ENCODE measurements around the gene FXYD6.

The FXYD6 gene

DNA sequence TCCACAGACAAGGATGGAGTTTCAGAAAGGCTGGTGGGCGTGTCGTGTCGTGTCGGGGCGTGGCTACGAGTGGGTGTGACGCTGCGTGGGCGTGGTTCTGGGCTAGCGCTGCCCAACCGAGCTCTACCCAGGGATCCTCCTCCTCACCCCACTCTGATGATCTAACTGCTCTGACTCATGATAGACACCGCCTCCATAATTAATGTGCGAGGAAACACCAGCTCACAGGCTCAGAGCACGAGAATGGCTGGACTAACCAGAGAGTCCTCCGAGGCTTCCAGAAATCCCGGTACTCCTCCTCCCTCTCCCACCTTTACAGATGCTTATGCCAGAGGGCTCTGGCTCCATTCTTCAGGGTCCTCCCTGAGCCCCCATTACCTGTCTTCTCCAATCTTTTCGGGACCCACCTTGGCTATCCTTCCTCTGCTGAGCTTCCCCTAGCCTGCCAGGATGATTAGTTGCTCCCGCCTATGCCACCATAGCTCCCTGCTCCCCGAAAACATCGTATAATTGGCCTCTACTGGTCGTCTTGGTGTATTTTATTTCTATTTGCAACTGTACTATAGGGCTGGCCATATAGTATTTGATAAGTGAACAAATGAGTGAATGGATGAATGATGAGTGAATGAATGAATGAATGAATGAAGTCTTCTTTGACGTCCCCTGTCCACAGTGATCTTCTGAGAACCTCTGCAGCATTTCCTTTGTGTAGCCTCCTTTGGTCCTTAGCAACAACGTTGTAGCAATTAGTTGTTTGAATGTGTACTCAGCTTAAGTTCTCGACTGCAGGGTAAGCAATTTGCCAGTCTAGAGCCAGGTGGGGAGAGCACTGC, 31.0 kb upstream of the FXYD6 start:
- peak; percentile 91 for DNase-seq (ENCODE audit: extremely low read depth, low read depth)
- peak overlapping the region; percentile 18; the same call in 1 of the 2 replicates for H3K4me3 ChIP-seq (replicated peaks; ENCODE audit: low read depth, low read length)
- TF ChIP-seq, protein P1, sequence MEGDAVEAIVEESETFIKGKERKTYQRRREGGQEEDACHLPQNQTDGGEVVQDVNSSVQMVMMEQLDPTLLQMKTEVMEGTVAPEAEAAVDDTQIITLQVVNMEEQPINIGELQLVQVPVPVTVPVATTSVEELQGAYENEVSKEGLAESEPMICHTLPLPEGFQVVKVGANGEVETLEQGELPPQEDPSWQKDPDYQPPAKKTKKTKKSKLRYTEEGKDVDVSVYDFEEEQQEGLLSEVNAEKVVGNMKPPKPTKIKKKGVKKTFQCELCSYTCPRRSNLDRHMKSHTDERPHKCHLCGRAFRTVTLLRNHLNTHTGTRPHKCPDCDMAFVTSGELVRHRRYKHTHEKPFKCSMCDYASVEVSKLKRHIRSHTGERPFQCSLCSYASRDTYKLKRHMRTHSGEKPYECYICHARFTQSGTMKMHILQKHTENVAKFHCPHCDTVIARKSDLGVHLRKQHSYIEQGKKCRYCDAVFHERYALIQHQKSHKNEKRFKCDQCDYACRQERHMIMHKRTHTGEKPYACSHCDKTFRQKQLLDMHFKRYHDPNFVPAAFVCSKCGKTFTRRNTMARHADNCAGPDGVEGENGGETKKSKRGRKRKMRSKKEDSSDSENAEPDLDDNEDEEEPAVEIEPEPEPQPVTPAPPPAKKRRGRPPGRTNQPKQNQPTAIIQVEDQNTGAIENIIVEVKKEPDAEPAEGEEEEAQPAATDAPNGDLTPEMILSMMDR (IDR thresholded peaks at IDR 0.05; ENCODE audit: low read depth, low read length, missing control alignments): no peak

DNA sequence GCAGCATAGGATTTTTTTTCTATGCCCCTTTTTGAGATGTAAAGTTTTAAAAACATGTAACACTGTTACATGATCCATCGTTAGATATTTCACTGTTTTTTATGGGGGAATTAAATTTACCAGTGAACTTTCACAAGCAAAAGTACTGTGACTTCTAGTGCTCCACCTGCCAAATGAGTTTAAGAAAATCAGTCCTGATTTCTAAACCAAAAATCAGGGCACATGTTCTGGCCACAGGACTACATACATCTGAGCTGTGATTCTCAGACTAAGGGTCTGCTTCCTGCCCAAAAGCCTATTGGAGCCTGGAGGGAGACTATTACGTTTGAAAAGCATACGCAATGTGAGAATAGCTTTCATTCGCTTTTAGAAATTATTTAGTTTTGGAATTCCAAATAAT, 30.3 kb upstream of the FXYD6 start:
- no peak for DNase-seq (ENCODE audit: extremely low read depth, low read depth)
- TF ChIP-seq, protein P1 (IDR thresholded peaks at IDR 0.05; ENCODE audit: low read depth, low read length, missing control alignments): no peak

DNA sequence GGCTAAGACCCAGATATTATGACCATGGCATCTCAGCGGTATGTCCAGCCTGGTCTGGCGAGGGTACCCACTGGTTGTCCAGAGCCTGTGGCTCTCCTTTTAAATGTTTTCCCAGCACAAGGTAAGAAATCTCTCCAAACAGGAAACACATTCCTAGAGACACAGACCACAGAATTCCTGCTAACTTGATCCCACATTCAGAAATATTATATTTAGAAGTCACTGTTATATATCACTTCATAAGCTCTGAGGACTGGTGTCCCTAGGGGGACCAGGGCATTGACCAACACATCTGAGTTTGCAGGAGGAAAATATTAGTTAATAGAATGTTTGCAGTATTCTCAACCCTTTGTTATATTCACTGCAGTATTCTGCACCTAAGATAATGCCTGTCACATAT, 29.7 kb upstream of the FXYD6 start:
- TF ChIP-seq, protein P1 (IDR thresholded peaks at IDR 0.05; ENCODE audit: low read depth, low read length, missing control alignments): no peak
- no peak for DNase-seq (ENCODE audit: extremely low read depth, low read depth)
- no peak overlapping the region for H3K4me3 ChIP-seq (replicated peaks; ENCODE audit: low read depth, low read length)

More for the DNA sequence above, 30.3 kb upstream of the FXYD6 start:
- no peak overlapping the region for H3K4me3 ChIP-seq (replicated peaks; ENCODE audit: low read depth, low read length)

DNA sequence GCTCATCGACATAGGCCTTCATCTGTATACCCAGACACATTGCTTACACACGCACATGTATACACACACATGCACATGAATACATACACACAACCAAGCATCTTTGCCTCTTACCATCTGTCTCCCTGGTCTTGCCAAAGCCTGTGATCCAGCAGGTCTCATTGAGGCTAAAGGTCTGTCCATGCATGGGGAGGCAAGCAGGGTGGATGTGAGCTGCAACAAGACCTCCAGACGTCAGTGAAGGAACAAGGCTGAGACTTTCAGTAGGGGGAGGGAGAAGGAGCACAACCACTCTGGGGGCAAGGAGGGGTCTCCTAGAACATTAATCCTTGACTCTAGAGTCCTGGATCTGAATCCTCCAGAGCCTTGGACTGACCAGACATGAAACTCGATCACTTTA, 29.1 kb upstream of the FXYD6 start:
- DNase-seq (ENCODE audit: extremely low read depth, low read depth): no peak
- no peak overlapping the region for H3K4me3 ChIP-seq (replicated peaks; ENCODE audit: low read depth, low read length)

DNA sequence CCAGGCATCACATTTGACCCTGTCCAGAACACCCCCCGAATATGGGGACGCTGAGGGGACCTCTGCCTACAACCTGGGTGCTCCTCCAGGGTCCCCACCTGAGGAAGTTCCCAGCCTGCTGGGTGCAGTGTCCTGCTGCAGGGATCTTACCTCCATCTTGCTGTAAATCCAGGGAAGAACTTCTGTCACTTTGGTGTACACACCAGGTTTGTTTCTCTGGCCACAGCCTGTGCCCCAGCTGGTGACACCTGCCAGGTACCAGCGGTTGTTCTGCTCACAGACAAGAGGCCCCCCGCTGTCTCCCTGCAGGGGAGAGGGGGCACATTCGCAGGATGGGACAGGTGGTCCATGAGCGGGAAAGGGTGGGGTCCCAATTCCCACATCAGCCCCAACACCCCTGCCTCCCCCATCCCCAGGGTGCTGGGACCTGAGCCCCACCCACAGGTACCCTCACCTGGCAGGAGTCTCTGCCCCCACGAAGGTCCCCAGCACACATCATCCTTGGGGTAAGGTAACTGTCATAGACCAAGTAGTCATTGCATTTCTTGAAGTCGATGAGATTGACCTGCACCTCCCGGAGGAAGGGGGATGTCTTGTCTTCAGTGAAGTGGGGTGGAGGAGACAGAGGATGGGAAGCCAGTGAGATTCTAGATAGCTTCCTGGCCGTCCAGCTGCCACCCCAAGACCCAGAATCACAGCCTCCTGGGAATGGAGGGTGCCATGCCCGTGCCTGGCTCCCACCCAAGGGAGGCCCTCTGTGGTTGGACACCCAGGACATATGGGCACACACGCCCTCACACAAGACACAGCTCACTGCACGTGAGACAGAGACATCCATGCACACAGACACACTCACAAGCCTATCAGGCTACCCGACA, 27.3 kb upstream of the FXYD6 start:
- H3K4me3 ChIP-seq (replicated peaks; ENCODE audit: low read depth, low read length): no peak overlapping the region
- TF ChIP-seq, protein P1 (IDR thresholded peaks at IDR 0.05; ENCODE audit: low read depth, low read length, missing control alignments): no peak
- no peak for DNase-seq (ENCODE audit: extremely low read depth, low read depth)

More for the DNA sequence above, 29.1 kb upstream of the FXYD6 start:
- TF ChIP-seq, protein P1 (IDR thresholded peaks at IDR 0.05; ENCODE audit: low read depth, low read length, missing control alignments): no peak

DNA sequence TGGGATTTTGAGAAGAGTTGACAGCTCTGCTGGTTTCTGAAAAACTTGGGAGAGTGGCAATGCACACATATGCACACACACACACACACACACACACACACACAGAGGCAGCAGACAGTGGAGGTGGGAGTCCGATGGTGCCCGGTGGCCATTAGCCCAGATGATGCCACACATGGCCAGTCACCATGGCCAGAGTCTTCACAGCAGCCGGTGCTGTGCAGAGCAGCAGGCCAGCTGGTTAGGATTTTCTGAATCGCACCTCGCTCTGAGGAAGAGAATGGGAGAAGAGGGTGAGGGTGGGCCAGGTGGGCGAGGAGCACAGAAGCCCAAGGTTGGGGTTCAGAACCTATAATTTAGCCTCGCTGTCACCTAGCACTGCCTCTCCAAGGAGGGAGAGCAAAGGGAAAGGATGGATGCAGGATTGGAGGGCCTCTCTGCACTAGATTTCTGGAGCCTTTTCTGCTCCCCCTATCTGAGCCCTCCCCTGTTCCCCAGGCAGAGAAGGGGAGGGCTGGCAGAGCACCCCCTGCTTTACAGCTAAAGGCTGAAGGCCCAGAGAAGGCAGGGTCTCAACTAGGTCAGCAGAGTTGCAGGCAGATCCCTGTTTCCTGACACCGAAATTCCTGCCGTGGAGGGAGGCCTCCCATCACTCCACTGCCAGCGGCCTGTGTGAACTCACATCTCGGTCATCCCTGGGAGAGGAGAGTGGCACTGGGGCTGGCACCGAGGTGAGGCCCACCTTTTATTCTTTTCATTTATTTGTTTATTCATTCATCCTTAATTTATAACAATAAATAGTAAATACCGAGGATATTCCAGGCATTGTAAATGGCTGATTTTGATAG, 25.8 kb upstream of the FXYD6 start:
- no peak for DNase-seq (ENCODE audit: extremely low read depth, low read depth)
- TF ChIP-seq, protein P1 (IDR thresholded peaks at IDR 0.05; ENCODE audit: low read depth, low read length, missing control alignments): no peak
- no peak overlapping the region for H3K4me3 ChIP-seq (replicated peaks; ENCODE audit: low read depth, low read length)

Data from HFF-Myc (cell line).